Activated CD4-positive, CD25-positive, alpha-beta regulatory T cell treated with anti-CD3 and anti-CD28 coated beads, Interleukin-2, amount 50 U/mL, for 16 hours (primary cell): ENCODE measurements around the gene KDM4C.
"Not testable (repeated sequence)": the region's sequence is repeated elsewhere in the genome, so short reads cannot be mapped to it uniquely, and the experiment has no call there.

ENCODE experiments used
- DNase-seq: peaks from one replicate; pipeline ENCODE4 v3.0.0-alpha.2; 2020; ENCODE audit warnings: low read depth, low spot score

The KDM4C gene

GRCh38 chr9:6973089-6973488 is 215.3 kb downstream of the KDM4C start:
- no peak for DNase-seq

GRCh38 chr9:6973762-6974161 is 216.0 kb downstream of the KDM4C start:
- DNase-seq: no peak

GRCh38 chr9:6975198-6975597 is 217.4 kb downstream of the KDM4C start:
- DNase-seq: no peak

- DNase-seq: no peak
Measured at GRCh38 chr9:6977761-6978160, 220.0 kb downstream of the KDM4C start.

GRCh38 chr9:6978591-6978990 is 220.8 kb downstream of the KDM4C start:
- DNase-seq: no peak

GRCh38 chr9:6984941-6985578 is 227.3 kb downstream of the KDM4C start:
- no peak for DNase-seq

- no peak for DNase-seq
Measured at GRCh38 chr9:6986141-6986815, 228.5 kb downstream of the KDM4C start.

GRCh38 chr9:6987381-6987780 is 229.6 kb downstream of the KDM4C start:
- DNase-seq: no peak

- no peak for DNase-seq
Measured at GRCh38 chr9:6991418-6991817, 233.6 kb downstream of the KDM4C start.

- no peak for DNase-seq
Measured at GRCh38 chr9:6996061-6996854, 238.5 kb downstream of the KDM4C start.

GRCh38 chr9:6997330-6997729 is 239.6 kb downstream of the KDM4C start:
- no peak for DNase-seq

GRCh38 chr9:6999794-7000193 is 242.0 kb downstream of the KDM4C start:
- DNase-seq: no peak

- DNase-seq: no peak
Measured at GRCh38 chr9:7001571-7001970, 243.8 kb downstream of the KDM4C start.

GRCh38 chr9:7003861-7004260 is 246.1 kb downstream of the KDM4C start:
- DNase-seq: no peak

GRCh38 chr9:7006417-7006816 is 248.6 kb downstream of the KDM4C start:
- no peak for DNase-seq

GRCh38 chr9:7008411-7008810 is 250.6 kb downstream of the KDM4C start:
- no peak for DNase-seq

- no peak for DNase-seq
Measured at GRCh38 chr9:7009065-7009464, 251.3 kb downstream of the KDM4C start.

GRCh38 chr9:7011395-7012067 is 253.8 kb downstream of the KDM4C start:
- DNase-seq: no peak

- DNase-seq: no peak
Measured at GRCh38 chr9:7027996-7028395, 270.2 kb downstream of the KDM4C start.

GRCh38 chr9:7028591-7028990 is 270.8 kb downstream of the KDM4C start:
- no peak for DNase-seq

- DNase-seq: not testable (repeated sequence)
Measured at GRCh38 chr9:7030943-7031342, 273.2 kb downstream of the KDM4C start.
